Erythroblast (primary cell): ENCODE measurements around the gene POU6F1.

ENCODE experiments used
- GATA1 ChIP-seq: IDR thresholded peaks from 2 replicates; pipeline ENCODE4 v1.6.1; 2011; ENCODE audit warnings: low read depth, mild to moderate bottlenecking, control low read depth, low read length, moderate library complexity
- POLR2A ChIP-seq: IDR thresholded peaks from 2 replicates; pipeline ENCODE4 v1.6.1; 2011; ENCODE audit warnings: mild to moderate bottlenecking, low read length

- TF ChIP-seq POLR2A, result no peak
- no peak for TF ChIP-seq GATA1
Measured at GRCh38 chr12:51190820-51191219, 27.0 kb downstream of the POU6F1 start.
